Liver (tissue), 9 donors: Measurements from ENCODE around the gene ABCC11. TPM values are rescaled to one million over a fixed set of nuclear protein-coding genes. Genes with fewer than 3 reads are reported as not detected.

ENCODE experiments used
- DNase-seq: peaks from one replicate; pipeline ENCODE4 v3.0.0-alpha.2; 2017; ENCODE audit warnings: low spot score
- H3K27ac ChIP-seq, 2 donors: one replicate each; pipeline ENCODE4 v1.7.0; 2013; ENCODE audit warnings: inconsistent platforms in 2 of 2, low read length in 2 of 2, control low read depth in 1 of 2, low read depth in 1 of 2, mild to moderate bottlenecking in 1 of 2
- H3K27me3 ChIP-seq, 4 donors: one replicate each; pipeline versions ENCODE4 v1.6.1 to v1.7.0; 2013; ENCODE audit warnings: low read length in 3 of 4, inconsistent platforms in 1 of 4, mild to moderate bottlenecking in 1 of 4, moderate library complexity in 1 of 4; ENCODE audit not compliant: control insufficient read depth in 4 of 4, insufficient read depth in 4 of 4
- H3K36me3 ChIP-seq, 4 donors: one replicate each; pipeline versions ENCODE4 v1.6.1 to v1.7.0; 2013; ENCODE audit warnings: low read length in 3 of 4, mild to moderate bottlenecking in 3 of 4, low read depth in 1 of 4, moderate library complexity in 1 of 4; ENCODE audit not compliant: control insufficient read depth in 4 of 4, insufficient read depth in 3 of 4
- H3K4me1 ChIP-seq, 4 donors: one replicate each; pipeline versions ENCODE4 v1.6.1 to v1.7.0; 2013; ENCODE audit warnings: low read length in 3 of 4, mild to moderate bottlenecking in 3 of 4, moderate library complexity in 1 of 4; ENCODE audit not compliant: control insufficient read depth in 4 of 4, insufficient read depth in 4 of 4
- H3K4me3 ChIP-seq, 3 donors: one replicate each; pipeline versions ENCODE4 v1.6.1 to v1.7.0; 2013; ENCODE audit warnings: low read length in 3 of 3, control low read depth in 1 of 3, low read depth in 1 of 3, mild to moderate bottlenecking in 1 of 3
- H3K9ac ChIP-seq, 2 donors: one replicate each; pipeline ENCODE4 v1.7.0; 2013; ENCODE audit warnings: low read length in 2 of 2, mild to moderate bottlenecking in 2 of 2, moderate library complexity in 2 of 2, control low read depth in 1 of 2, low read depth in 1 of 2
- H3K9me3 ChIP-seq, 4 donors: one replicate each; pipeline versions ENCODE4 v1.6.1 to v1.7.0; 2013; ENCODE audit warnings: low read length in 3 of 4; ENCODE audit not compliant: control insufficient read depth in 4 of 4
- CTCF ChIP-seq: fragments of 150-350 bp; IDR thresholded peaks from 2 replicates; pipeline ENCODE4 v1.5.1; 2017; ENCODE audit warnings: improper control_type of control experiment, low read depth, low read length; ENCODE audit not compliant: missing input control
- FOXA1 ChIP-seq: IDR thresholded peaks from 2 replicates; pipeline ENCODE4 v1.6.1; 2016; ENCODE audit warnings: antibody characterized with exemption
- FOXA2 ChIP-seq: IDR thresholded peaks from 2 replicates; pipeline ENCODE4 v1.6.1; 2016; ENCODE audit warnings: antibody characterized with exemption
- GABPA ChIP-seq, 2 donors: IDR thresholded peaks in 1 of 2; conservative IDR thresholded peaks in 1 of 2; 2 replicates each; pipeline ENCODE4 v1.6.1; 2016; ENCODE audit warnings: antibody characterized with exemption in 2 of 2, mild to moderate bottlenecking in 1 of 2, moderate library complexity in 1 of 2
- HNF4A ChIP-seq, 2 donors: conservative IDR thresholded peaks; 2 replicates each; pipeline ENCODE4 v1.6.1; 2016; ENCODE audit warnings: antibody characterized with exemption in 2 of 2, mild to moderate bottlenecking in 2 of 2
- JUND ChIP-seq, 2 donors: IDR thresholded peaks; 2 replicates each; pipeline ENCODE4 v1.6.1; 2016; ENCODE audit warnings: antibody characterized with exemption in 2 of 2
- NR2F2 ChIP-seq: IDR thresholded peaks from 2 replicates; pipeline ENCODE4 v1.6.1; 2016; ENCODE audit warnings: antibody characterized with exemption
- RAD21 ChIP-seq, 2 donors: IDR thresholded peaks; 2 replicates each; pipeline ENCODE4 v1.6.1; 2016; ENCODE audit warnings: antibody characterized with exemption in 2 of 2, mild to moderate bottlenecking in 2 of 2
- REST ChIP-seq: IDR thresholded peaks from 2 replicates; pipeline ENCODE4 v1.6.1; 2016; ENCODE audit warnings: antibody characterized with exemption, mild to moderate bottlenecking
- RXRA ChIP-seq, 2 donors: IDR thresholded peaks; 2 replicates each; pipeline ENCODE4 v1.6.1; 2017 to 2018; ENCODE audit warnings: antibody characterized with exemption in 2 of 2, mild to moderate bottlenecking in 1 of 2
- SP1 ChIP-seq: IDR thresholded peaks from 2 replicates; pipeline ENCODE4 v1.6.1; 2018; ENCODE audit warnings: antibody characterized with exemption, mild to moderate bottlenecking
- TAF1 ChIP-seq: conservative IDR thresholded peaks from 2 replicates; pipeline ENCODE4 v1.6.1; 2016; ENCODE audit warnings: antibody characterized with exemption, mild to moderate bottlenecking
- YY1 ChIP-seq: IDR thresholded peaks from 2 replicates; pipeline ENCODE4 v1.6.1; 2016; ENCODE audit warnings: antibody characterized with exemption, mild to moderate bottlenecking
- ZBTB33 ChIP-seq: IDR thresholded peaks from 2 replicates; pipeline ENCODE4 v1.6.1; 2016; ENCODE audit warnings: antibody characterized with exemption
- WGBS: extraction: QIAGEN DNeasy Blood & Tissue Kit; methylation state at CpG from one replicate; pipeline ENCODE4 v1.1.7; 2013; 5-methylcytosine and 5-hydroxymethylcytosine counted together
- polyA plus RNA-seq, 2 donors: library from polyadenylated mRNA; stranded (reverse) in 1 of 2; unstranded in 1 of 2; fragments of 200-250 nt in 1 of 2; fragments of >200 nt in 1 of 2; fragmentation: Nextera tagmentation in 1 of 2; extraction: Ambion mirVana in 1 of 2; gene quantifications; one replicate each; pipeline versions ENCODE4 v1.2.1 to v1.2.3, GENCODE V29; 2013 to 2015
- total RNA-seq, 2 donors: library from RNA; depleted of rRNA; stranded (reverse); fragments of >200 nt; gene quantifications; one replicate each; pipeline ENCODE4 v1.2.3, GENCODE V29; 2014
- donor health status: healthy.
- donor health status: healthy.
- donor health status: healthy.
- donor health status: healthy.
- donor health status: healthy.

Gene ABCC11
- total and polyA plus RNA-seq, 4 donors = 1.4 to 22.3 (median 2.7) TPM

GRCh38 chr16:48194828-48195556 is 52.3 kb downstream of the ABCC11 start:
- H3K9ac ChIP-seq = no peak overlapping the region
- H3K27me3 ChIP-seq = no peaks in the 10 kb centered on the region
- no peak for DNase-seq
- no peaks in the 10 kb centered on the region for H3K36me3 ChIP-seq
- H3K4me1 ChIP-seq = peaks cover 0 to 8% (median 5%) of the 10 kb centered on the region in 4 donors
- 37% methylated on average over 5 of the region's 5 CpGs for WGBS
- no peaks in the 10 kb centered on the region for H3K9me3 ChIP-seq
- TF ChIP-seq RAD21 (IDR thresholded peaks at IDR 0.05) = peak in 1 of 2 donors; percentile 39
- peak; percentile 41 for TF ChIP-seq FOXA2
- peak in 1 of 2 donors; percentile 19 for TF ChIP-seq HNF4A (conservative IDR thresholded peaks at IDR 0.05)
- TF ChIP-seq SP1 = peak; percentile 44
- no peak for TF ChIP-seq GABPA (IDR thresholded peaks at IDR 0.05 in 1 of 2, conservative IDR thresholded peaks at IDR 0.05 in 1 of 2)
- no peak for TF ChIP-seq NR2F2
- peak; percentile 18 for TF ChIP-seq FOXA1
- TF ChIP-seq REST = no peak
- peak; percentile 12 to 16 for TF ChIP-seq RXRA (IDR thresholded peaks at IDR 0.05)
- no peak overlapping the region for H3K27ac ChIP-seq
- no peak overlapping the region for H3K4me3 ChIP-seq

GRCh38 chr16:48193846-48194245 is 53.5 kb downstream of the ABCC11 start:
- no peaks in the 10 kb centered on the region for H3K36me3 ChIP-seq
- no peaks in the 10 kb centered on the region for H3K27me3 ChIP-seq
- H3K9me3 ChIP-seq = no peaks in the 10 kb centered on the region
- no peak for TF ChIP-seq GABPA (IDR thresholded peaks at IDR 0.05 in 1 of 2, conservative IDR thresholded peaks at IDR 0.05 in 1 of 2)
- no peak for TF ChIP-seq JUND (IDR thresholded peaks at IDR 0.05)
- WGBS = 94% methylated on average over 7 of the region's 7 CpGs
- no peak overlapping the region for H3K4me3 ChIP-seq
- H3K9ac ChIP-seq = no peak overlapping the region
- H3K27ac ChIP-seq = no peak overlapping the region
- peaks cover 0 to 8% (median 5%) of the 10 kb centered on the region in 4 donors for H3K4me1 ChIP-seq
- no peak for DNase-seq

GRCh38 chr16:48188449-48189102 is 58.8 kb downstream of the ABCC11 start:
- H3K4me3 ChIP-seq = no peak overlapping the region
- no peaks in the 10 kb centered on the region for H3K9me3 ChIP-seq
- H3K27ac ChIP-seq = no peak overlapping the region
- H3K27me3 ChIP-seq = no peaks in the 10 kb centered on the region
- no peak overlapping the region for H3K9ac ChIP-seq
- H3K36me3 ChIP-seq = no peaks in the 10 kb centered on the region
- no peaks in the 10 kb centered on the region for H3K4me1 ChIP-seq
- 89% methylated on average over 6 of the region's 6 CpGs for WGBS
- no peak for DNase-seq
- TF ChIP-seq HNF4A (conservative IDR thresholded peaks at IDR 0.05) = no peak
- TF ChIP-seq FOXA1 = no peak
- no peak for TF ChIP-seq JUND (IDR thresholded peaks at IDR 0.05)
- no peak for TF ChIP-seq ZBTB33
- no peak for TF ChIP-seq RAD21 (IDR thresholded peaks at IDR 0.05)
- TF ChIP-seq TAF1 = no peak
- no peak for TF ChIP-seq YY1
- no peak for TF ChIP-seq FOXA2
- TF ChIP-seq NR2F2 = no peak
- no peak for TF ChIP-seq REST
- no peak for TF ChIP-seq GABPA (IDR thresholded peaks at IDR 0.05 in 1 of 2, conservative IDR thresholded peaks at IDR 0.05 in 1 of 2)
- no peak for TF ChIP-seq CTCF
